ENCODE results near the gene ROR2. TPM values are rescaled to one million over a fixed set of nuclear protein-coding genes. Genes with fewer than 3 reads are reported as not detected.

Gene ROR2
- total and polyA plus RNA-seq, 2 experiments from 2014 or later: 8.1 to 18.8 TPM

GRCh38 chr9:91834740-91835139 is 115.3 kb downstream of the ROR2 start:
- peaks cover 5% of the 10 kb centered on the region; the same call in 1 of the 2 replicates for H3K4me1 ChIP-seq (ENCODE audit: insufficient read depth)
- H3K9me2 ChIP-seq (ENCODE audit: insufficient read depth): no peaks in the 10 kb centered on the region
- H2AFZ ChIP-seq: no peak overlapping the region
- Mint-ChIP-seq H3K4me1 (peaks cover 19% of the 10 kb centered on the region), H3K9me3 (no peaks in the 10 kb centered on the region), H3K27me3 (ENCODE audit: insufficient read depth, low read depth, poor library complexity) (peaks cover 13% of the 10 kb centered on the region), H3K27ac (no peak overlapping the region), H3K4me3 (no peak overlapping the region), H3K36me3 (ENCODE audit: low read depth) (no peaks in the 10 kb centered on the region)
- H3K27ac ChIP-seq (ENCODE audit: low read depth): no peak overlapping the region
- H3F3A ChIP-seq (replicated peaks; ENCODE audit: low read depth): no peaks in the 10 kb centered on the region
- peaks cover 3% of the 10 kb centered on the region; the same call in 1 of the 2 replicates for H4K20me1 ChIP-seq (replicated peaks; ENCODE audit: insufficient read depth)
- no peaks in the 10 kb centered on the region for H3K27me3 ChIP-seq (ENCODE audit: insufficient read depth)
- no peak for DNase-seq (ENCODE audit: low spot score)
- no peaks in the 10 kb centered on the region for H3K36me3 ChIP-seq (ENCODE audit: insufficient read depth)
- TF ChIP-seq REST (IDR thresholded peaks at IDR 0.05; ENCODE audit: unreplicated experiment): no peak
- no peak for TF ChIP-seq ZNF462 (CRISPR knock-in tag; IDR thresholded peaks at IDR 0.05)
- no peak for TF ChIP-seq POLR2AphosphoS5 (IDR thresholded peaks at IDR 0.05; ENCODE audit: low read depth)
- no peak for TF ChIP-seq JUNB (IDR thresholded peaks at IDR 0.05; ENCODE audit: unreplicated experiment)
- TF ChIP-seq ZNF331 (CRISPR knock-in tag; IDR thresholded peaks at IDR 0.05; ENCODE audit: low read depth): no peak
- no peak for TF ChIP-seq CTCF (conservative IDR thresholded peaks at IDR 0.05; ENCODE audit: low read depth in 2 of 2)
- TF ChIP-seq EZH2phosphoT487 (IDR thresholded peaks at IDR 0.05; ENCODE audit: unreplicated experiment): no peak
- TF ChIP-seq NANOG (IDR thresholded peaks at IDR 0.05; ENCODE audit: borderline replicate concordance): no peak
- no peak for TF ChIP-seq STAT1 (IDR thresholded peaks at IDR 0.05; ENCODE audit: unreplicated experiment)
- TF ChIP-seq CREB1 (CRISPR knock-in tag; IDR thresholded peaks at IDR 0.05; ENCODE audit: low read depth): no peak
- no peak for TF ChIP-seq EZH2 (IDR thresholded peaks at IDR 0.05; ENCODE audit: low read depth, unreplicated experiment)
- TF ChIP-seq ETS1 (IDR thresholded peaks at IDR 0.05): no peak
- no peak for TF ChIP-seq ZNF114 (CRISPR knock-in tag; IDR thresholded peaks at IDR 0.05)
- no peak overlapping the region for H3K4me2 ChIP-seq
- ATAC-seq: no peak
- H3K79me2 ChIP-seq (replicated peaks; ENCODE audit: insufficient read depth): peaks cover 6% of the 10 kb centered on the region; the same call in 1 of the 2 replicates
- H3K4me3 ChIP-seq: no peak overlapping the region

Data from GM23338 (cell line).